ENCODE results near the gene CACNA2D3. TPM values are rescaled to one million over a fixed set of nuclear protein-coding genes. Genes with fewer than 3 reads are reported as not detected.

CACNA2D3 gene
- 0.13 TPM in 1 of 2 replicates, not detected in the other for total RNA-seq

DNA sequence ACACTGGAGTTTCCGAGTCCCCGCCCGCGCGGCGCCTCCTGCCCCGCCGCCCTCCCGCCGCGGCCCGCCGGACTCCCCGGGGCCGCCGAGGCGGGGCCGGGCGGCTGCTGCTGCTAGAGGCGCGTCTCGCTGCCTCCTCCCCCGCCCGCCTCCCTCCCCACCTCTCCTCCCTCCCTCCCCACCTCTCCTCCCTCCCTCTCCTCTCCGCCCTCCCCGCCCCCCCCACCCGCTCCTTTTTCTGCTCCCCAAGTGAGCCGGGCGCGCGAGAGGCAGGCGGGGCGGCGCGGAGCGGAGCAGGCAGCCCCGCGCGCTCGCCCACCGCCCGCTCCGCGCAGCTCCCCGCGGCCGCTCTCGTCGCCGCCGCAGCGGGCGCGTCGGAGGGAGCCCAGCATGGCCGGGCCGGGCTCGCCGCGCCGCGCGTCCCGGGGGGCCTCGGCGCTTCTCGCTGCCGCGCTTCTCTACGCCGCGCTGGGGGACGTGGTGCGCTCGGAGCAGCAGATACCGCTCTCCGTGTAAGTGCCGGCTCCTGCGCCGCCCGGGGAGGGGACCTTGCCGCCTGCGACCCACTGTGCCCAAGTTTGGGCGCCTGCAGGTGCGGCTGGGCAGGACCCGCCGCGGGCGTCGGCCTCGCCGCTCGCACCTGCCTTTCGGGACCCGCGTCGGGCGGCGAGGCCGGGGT lies at the start of gene CACNA2D3:
CACNA2D3 (plus strand) TSS at position 229 of the 679 bp plus-strand sequence.

GRCh38 chr3:54928046-54928770 lies 805.9 kb downstream of the CACNA2D3 start, which contains the start of gene LRTM1:
Gene LRTM1, minus strand, starts transcription at chr3:54928059. Its CDS starts 148 bp downstream, at chr3:54927911.

Other genes with a start within 250 kb of the CACNA2D3 start
- 21.3 and 22.8 TPM in 2 replicates for gene ACTR8, start 240.4 kb upstream of the CACNA2D3 start, total RNA-seq
- gene SELENOK, start 230.7 kb upstream of the CACNA2D3 start, total RNA-seq: 13.6 and 28.5 TPM in 2 replicates